ENCODE results near the gene RPP14.
A peak's percentile ranks its signal among the peaks of the same experiment; 100 is the strongest.
"Not testable (repeated sequence)": the region's sequence is repeated elsewhere in the genome, so short reads cannot be mapped to it uniquely, and the experiment has no call there.

RPP14 gene

DNA sequence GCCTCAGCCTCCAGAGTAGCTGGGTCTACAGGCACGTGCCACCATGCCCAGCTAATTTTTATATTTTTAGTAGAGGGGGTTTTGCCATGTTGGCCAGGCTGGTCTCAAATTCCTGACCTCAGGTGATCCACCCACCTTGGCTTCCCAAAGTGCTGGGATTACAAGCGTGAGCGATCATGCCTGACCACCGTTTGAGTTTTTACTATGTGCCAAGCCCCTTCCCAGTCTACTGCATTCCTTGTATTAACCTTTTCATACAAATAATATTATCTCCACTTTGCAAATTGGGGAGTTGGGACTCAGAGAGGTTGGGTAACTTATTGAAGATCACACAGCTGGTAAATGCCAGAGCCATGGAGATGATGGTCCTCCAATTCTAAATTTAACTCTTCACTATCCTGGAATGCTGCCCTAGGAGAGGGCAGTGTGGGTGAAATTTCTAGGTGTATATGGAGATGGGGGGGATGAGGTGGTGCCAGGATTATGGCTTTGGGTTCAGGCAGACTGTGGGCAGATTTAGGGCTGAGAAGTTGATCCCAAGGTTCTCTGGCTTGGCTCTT lies 25.6 kb downstream of the RPP14 start:
- no peak for DNase-seq (ENCODE audit: low spot score)

DNA sequence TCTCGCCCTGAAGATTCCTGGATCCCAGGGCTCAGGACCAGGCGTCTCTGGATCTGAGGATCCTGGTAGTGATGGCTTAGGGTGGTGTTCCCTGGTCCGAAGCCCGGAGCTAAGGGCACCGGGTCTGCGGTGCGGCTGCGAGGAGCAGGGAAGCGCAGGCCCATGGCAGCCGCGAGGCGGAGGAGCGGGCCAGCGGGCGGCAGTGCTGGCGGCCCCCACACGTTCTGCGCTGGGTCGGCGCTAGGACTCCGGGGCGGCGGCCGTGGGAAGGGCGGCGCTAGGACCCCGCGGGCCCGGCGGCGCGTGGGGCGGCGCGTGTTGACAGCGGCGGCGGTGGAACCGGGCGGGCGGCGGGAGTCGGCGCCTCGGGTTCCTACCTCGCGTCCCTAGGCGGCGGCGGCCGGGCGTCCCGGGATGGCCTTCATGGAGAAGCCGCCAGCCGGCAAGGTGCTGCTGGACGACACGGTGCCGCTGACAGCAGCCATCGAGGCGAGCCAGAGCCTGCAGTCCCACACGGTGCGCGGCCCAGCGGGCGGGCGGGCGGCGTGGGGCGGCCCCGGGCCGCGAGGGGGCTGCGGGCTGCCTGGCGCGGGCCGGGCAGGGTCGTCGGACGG lies 26.6 kb downstream of the RPP14 start, which contains the start of gene PXK:
Gene PXK (plus strand): TSS at position 318 of the 614 bp plus-strand sequence. CDS start 97 bp downstream, at position 415.
- DNase-seq (ENCODE audit: low spot score) = peak; percentile 75

DNA sequence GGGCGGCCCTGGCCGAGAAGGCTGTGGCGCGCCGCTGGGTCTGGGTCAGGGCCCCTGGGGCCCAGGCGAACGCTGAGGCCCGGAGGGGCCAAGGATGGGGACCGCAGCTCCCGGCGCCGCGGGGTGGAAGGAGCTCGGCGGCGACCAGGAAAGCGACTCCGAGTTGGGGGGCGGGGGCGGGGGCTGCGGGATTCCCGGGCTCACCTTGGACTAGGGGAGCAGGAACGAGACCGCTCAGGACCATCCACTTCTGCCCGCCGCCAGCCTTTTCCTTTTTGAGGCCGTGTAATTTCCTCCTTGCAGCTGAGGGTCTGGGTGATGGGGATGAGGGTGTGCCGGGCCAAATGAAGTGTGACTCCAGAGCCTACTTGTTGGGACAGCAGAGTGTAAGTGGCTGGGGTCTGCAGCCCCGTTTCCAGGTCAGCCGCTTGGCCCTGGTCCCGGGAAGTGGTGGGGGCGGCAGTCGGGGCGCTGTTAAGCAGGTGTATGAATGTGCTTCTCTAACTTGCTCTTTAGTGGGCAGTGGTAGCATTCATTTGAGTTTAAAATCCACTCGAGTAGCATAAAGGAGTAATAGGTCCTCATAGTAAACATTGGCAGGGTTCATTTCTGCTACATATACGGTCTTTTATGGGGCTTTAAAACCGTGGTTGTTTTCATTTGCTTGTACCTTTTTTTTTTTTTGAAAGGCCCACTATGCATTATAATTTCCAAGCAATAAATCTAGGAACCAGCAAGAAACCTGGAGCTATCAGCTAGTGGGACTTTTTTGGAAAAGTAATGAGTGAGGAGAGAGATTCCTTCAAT lies 27.4 kb downstream of the RPP14 start:
- DNase-seq (ENCODE audit: low spot score) = peak; percentile 53

DNA sequence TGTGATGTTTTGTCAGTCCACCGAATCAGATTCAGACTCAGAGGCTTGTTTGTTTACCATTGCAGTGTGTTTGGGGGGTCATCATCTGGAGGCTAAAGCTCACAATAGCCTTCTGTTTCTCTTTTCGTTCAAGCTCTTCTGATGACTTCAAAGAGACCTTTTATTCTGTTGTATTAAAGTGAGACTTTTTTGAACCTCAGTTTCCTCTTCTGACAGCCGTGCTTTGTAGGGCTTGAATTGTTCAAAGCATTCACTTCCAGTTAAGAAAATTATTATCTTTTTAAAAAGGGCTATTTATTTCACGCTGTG lies 27.9 kb downstream of the RPP14 start:
- no peak for DNase-seq (ENCODE audit: low spot score)

DNA sequence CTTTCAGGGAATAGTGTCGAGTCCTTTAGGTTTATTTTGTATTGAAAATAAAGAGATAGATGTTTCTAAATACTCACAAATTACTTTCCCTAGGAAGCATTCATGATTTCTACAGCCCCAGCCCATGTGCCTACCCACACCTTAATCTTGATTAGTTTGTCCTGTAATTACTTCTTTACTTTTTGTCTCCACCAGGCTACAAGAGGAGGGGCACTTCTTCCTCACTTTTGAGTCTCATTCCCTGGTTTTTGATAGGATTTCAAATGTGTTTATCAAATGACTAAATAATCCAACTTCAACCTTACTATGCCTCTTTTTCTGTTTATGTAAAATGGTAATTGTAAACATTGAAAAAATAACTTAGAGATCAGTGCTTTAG lies 28.4 kb downstream of the RPP14 start:
- DNase-seq (ENCODE audit: low spot score) = no peak

DNA sequence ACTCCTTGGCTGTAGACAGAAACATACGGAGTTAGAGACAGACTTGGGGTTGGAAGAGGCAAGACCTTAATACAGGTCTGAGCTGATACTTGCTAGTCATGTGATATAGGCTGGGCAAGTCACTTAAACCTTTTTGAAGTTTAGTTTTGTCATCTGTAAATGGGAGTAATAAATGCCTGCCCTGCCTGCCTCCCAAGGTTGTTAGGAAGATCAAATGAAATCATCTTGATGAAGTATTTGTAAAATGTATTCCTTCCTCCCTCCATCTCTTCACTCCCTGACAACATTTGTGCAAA lies 29.6 kb downstream of the RPP14 start:
- DNase-seq (ENCODE audit: low spot score) = no peak

DNA sequence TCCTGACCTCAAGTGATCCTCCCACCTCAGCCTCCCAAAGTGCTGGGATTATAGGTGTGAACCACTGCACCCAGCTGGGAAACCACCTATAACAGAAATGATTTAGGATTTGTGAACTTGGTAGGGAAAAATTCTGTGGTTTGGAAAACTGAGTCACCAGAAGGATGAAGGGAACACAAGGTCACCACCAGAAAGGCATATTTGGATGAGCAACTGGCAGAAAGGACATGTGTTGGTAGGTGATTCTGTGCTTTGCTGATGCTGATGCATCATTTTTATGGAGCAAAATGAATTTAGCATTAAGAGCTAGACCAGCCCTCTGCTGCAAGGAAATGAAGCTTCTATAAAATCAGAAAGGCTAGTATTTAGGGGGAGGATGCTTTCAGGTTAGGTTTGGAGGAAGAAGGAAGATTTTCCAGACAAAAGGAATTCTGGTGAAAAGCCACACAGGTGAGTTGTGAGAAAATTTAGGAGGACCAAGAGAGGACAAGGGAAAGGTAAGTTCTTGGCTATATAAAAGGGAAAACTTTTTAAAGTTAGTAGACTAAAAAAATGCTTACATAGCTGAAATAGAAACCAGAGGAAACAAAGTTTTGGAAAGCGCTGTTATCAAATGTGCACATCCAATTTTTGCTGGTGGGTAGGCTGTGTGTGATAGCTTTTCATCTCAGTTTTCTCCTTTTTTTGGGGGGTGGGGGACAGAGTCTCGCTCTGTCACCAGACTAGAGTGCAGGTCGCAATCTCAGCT lies 30.3 kb downstream of the RPP14 start:
- DNase-seq (ENCODE audit: low spot score) = no peak

DNA sequence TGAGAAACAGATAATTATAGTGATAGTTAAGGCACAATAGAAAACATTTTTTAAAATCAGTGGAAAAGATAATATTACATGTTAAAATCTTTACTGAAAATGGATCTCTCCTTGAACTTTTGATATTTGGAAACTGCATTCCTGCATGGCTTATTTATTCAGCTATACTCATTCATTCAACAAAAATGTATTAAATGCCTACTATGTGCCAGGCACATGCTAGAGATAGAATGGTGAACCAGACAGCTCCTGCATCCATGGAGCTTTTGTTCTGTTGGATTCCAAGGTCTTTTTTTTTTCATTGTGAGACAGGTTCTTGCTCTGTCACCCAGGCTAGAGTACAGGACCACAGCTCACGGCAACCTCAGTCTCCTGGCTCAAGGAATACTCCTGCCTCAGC lies 31.1 kb downstream of the RPP14 start:
- DNase-seq (ENCODE audit: low spot score) = no peak

DNA sequence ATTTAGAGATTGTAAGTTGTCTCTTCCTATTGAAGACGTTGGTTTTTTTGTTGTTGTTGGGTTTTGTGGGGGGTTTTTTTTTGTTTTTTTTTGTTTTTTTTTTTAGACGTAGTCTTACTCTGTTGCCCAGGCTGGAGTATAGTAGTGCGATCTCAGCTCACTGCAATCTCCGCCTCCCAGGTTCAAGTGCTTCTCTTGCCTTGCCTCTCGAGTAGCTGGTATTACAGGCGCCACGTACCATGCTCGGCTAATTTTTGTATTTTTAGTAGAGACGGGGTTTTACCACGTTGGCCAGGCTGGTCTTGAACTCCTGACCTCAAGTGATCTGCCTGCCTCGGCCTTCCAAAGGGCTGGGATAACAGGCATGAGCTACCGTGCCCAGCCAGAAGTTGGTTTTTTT lies 33.1 kb downstream of the RPP14 start:
- not testable (repeated sequence) for DNase-seq (ENCODE audit: low spot score)

DNA sequence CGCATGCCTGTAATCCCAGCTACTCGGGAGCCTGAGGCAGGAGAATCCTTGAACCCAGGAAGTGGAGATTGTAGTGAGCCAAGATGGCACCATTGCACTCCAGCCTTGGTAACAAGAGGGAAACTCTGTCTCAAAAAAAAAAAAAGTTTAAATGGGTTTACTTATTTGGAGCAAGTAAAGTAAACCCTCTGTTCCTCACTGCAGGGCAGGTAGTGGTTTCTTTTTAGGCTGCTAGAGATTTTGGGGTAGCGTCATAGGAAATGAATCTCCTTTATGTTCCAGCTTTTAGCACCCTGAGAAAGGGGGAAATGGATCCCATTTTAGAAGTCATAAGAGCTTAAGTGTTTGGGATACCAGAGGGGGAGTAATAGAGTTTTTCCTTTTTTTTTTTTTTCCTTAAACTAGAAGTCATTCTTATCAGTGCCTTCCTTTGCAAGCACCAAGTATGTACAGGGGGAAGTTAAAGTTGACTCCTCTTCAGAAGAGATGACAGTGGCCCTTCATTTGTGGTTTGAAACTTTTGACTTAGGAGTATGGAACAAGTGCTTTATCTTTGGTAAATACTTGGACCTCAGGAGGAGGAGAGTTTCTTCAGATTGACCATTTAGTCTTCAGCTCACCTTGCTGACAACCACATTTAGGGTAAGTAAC lies 34.7 kb downstream of the RPP14 start:
- no peak for DNase-seq (ENCODE audit: low spot score)

DNA sequence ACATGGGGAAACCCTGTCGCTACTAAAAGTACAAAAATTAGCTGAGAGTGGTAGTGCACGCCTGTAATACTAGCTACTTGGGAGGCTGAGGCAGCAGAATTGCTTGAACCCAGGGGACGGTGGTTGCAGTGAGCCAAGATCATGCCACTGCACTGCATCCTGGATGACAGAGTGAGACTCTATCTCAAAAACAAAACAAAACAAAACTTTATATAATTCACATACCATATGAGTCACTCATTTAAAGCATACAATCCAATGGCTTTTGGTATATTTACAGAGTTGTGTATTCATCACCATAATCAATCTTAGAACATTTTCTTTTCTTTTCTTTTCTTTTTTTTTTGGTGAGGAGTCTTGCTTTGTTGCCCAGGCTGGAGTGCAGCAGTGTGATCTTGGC lies 35.3 kb downstream of the RPP14 start:
- DNase-seq (ENCODE audit: low spot score) = no peak

DNA sequence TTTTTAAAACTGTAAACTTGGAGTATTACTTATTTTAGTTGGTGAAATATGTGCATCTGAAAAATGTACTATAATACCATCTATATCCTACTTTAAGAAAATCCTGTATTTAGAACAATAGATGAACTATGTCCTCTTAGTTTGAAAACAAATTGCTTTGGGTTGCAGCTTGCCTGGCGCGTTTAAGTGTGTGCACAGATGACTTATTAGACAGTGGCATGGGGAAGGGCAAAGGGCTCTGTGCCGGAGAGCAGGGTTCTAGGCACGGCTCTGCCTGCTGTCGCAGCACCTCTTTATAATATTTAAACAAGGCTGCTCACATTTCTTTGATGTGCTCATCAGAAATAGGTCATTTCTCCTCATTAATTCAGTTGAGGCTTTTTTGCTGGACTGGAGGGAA lies 36.6 kb downstream of the RPP14 start:
- DNase-seq (ENCODE audit: low spot score) = no peak

DNA sequence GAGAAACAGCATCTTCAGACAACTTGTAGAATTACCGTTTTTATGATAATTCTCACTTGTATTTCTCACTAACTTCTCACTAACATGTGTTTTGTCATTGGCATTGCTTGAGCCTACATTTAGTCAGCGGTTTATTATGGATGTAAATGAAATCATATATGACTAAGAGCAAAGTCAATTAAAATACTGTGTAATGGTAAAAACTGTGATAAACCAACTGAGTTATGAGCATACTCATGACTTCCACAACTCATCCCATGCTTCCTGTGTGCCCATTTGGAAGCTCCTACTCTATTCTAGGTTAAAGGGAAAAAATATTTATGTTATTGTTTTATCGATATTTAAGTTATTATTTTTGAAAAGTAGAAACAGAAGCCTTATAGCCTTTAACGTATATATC lies 39.4 kb downstream of the RPP14 start:
- DNase-seq (ENCODE audit: low spot score) = no peak

DNA sequence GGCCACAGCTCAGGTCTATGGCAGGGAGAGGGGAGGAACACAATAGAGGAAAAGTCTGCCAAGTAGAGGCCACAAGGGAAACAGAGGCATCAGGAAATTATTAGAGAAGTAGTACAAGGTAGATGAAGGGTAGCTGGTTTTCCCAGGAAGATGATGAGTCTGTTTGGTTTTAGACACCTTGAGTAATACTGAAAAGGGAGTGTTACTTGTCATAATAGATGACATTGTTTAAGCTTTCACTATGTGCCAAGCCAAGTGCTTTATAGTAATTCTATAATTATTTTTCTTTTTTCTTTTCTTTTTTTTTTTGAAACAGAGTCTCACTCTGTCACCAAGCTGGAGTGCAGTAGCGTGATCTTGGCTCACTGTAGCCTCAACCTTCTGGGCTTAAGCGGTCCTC lies 40.3 kb downstream of the RPP14 start:
- no peak for DNase-seq (ENCODE audit: low spot score)

DNA sequence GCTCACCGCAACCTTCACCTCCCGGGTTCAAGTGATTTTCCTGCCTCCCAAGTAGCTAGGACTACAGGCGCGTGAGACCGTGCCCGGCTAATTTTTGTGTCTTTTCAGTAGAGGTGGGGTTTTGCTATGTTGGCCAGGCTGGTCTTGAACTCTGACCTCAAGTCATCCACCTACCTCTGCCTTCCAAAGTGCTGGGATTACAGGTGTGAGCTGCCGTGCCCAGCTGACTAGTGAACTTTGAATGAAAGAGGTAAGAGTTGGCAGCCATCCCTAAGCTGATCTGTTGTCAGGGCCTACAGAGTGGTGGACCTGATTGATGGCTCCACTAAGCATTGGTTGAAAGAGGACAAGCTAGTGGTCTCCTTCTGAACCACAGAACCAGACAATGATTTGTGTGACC lies 41.9 kb downstream of the RPP14 start:
- DNase-seq (ENCODE audit: low spot score) = no peak

DNA sequence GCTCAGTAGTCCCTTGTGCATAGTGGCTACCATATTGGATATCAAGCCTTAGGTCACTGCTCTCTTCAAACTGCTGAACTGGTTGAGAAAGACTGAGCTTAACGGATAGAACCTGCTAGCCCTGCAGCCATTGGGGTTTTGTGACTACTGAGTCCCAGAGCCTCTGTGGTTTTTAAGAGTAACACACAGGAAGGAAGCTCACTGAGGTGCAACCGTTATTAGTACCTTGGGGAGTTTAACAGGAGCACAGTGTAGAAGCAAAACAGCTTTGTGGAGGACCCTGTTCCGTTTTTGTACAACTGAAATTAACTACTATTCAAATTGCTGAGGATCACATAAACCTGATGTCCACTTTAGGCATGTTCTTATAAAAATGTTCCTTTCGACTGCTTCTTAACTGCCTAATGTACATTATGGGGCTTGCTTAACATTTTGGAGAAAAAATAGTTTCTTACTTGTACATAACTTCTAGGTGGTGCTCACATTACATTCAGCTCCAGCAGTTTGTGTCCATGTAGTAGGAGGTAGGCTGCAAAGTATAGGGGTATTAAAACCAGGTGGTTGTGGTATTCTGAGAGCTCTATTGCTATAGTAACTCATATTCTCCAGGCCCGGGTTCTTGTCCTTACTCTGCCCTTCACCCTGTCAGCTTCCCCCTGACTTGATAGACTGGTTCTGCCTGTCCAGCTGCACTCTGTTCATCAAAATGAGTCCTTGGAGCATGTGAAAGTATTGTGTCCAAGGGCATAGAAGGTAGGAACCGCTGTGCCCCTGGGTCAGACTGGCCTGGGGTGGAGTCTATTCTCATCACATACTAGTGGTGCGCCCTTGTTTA lies 44.0 kb downstream of the RPP14 start:
- no peak for DNase-seq (ENCODE audit: low spot score)

DNA sequence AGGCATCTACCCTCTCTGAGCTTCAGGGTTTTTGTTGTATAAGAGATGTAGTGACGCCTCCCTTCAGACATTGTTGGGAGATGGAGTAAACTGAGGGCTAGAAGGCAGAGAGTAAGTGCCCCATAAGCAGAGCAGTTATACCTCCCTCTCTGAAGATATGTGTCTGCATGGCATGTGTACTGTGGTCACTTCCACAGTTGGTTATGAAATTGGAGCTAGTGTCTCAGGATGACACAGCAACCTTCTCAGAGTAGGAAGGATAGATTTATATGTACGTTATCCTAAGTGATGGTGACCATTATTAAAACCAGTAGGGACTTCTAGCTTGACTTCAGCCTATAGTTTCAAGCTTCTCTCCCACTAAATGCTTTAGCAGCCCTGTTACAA lies 44.6 kb downstream of the RPP14 start:
- no peak for DNase-seq (ENCODE audit: low spot score)

DNA sequence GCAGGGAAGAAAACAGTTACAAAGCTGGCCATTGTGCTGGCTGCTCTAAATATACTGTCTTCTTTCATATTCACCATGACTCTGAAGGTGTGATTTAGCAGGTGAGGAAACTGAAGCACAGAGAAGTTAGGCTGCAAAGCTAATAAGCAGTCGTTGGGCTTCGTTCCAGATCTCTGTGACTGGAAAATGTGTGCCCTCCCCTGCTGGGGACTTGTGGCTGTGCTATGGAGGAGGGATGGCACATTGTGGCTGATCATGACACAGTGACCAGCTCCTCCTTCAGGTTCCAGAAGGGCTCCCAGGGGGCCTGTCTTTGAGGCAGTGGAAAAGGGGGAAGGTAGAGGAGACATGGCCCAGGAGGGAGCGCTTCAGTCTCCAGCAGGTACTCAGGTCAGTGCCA lies 45.9 kb downstream of the RPP14 start:
- peak; percentile 27 for DNase-seq (ENCODE audit: low spot score)

DNA sequence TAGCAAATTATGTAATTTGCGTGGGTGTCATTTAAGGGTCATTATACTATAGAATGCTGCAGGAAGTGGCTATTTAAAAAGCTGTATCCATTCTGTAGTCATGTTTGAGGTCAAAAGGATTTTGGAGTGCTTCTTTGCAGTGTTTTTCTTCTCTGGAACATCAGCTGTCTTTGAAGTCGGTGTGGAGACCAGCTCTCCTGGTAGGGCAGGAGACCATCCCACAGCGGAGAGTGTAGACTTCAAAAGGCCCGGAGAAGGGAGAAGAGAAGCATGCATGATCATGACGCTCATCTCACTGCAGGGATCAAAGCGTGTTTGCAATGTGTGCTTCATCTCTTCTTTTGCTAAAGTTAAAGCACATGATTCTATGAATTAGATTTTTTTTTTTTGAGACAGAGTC lies 46.6 kb downstream of the RPP14 start:
- no peak for DNase-seq (ENCODE audit: low spot score)

DNA sequence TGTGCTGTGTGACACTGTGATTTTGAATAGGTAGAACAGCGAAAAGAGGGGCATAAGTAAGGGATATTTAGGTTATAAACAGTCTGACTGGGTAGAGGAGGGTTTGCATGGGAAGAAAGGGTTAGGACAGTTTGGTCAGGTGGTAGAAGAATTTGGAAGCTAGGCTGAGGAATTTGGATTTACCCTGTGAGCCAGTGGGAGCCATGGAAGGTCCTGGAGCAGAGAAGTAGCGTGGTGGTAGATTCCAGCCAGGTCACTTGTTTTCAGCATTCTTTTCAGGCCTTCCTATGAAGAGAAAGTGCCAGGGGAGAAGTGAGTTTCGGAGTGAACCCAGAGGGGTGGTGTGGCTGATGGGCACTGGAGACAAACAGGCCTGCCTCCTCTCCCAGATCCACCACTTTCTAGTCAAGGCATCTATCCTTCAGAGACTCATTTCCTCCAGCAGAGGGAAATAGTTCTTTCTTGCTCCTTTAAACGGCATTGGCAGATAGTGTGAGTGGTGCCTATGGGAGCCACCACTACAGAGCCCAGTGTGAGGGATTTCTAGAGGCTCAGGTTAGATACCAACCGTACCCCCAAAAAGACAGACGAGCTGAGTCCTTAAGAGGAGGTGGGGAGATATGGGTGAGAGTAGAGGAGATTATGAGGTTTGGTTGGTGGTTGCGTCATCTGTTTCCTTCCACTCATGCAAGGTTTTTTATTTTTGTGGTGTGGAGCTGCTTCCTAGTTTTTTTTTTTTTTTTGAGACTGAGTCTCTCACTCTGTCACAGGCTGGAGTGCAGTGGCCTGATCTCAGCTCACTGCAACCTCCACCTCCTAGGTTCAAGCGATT lies 47.9 kb downstream of the RPP14 start:
- no peak for DNase-seq (ENCODE audit: low spot score)

DNA sequence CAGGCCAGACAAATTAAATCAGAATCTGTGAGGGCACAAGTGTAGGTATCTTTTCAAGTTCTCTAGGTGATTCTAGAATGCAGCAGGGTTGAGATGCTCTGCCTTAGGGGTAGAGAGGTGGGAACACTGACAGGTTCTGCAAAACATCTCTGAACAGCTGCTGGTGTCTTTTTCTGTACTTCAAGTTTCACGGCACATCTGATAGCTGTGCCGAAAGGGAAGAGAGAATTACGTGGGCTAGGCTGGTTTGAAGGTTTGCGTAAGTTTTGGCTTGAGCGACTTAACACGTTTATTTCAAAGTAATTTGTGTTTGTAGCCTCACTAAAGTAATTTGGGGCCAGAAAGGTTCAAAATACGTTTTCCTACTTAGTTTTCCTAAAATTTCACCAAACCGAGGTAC lies 49.1 kb downstream of the RPP14 start:
- no peak for DNase-seq (ENCODE audit: low spot score)

Data from cerebellar cortex (tissue), 1 donor.